OCI-LY7 (cell line): ENCODE measurements around the gene LRRC70. TPM values are rescaled to one million over a fixed set of nuclear protein-coding genes. Genes with fewer than 3 reads are reported as not detected.

Source experiments
- BruUV-seq: library from RNA; stranded (reverse); fragments of 400-500 nt; replicated peaks from 2 replicates; lab custom pipeline; 2021; lab: Mats Ljungman, UMichigan
- CTCF ChIA-PET: fragments of 300-600 bp; sonication (Branson Sonifier 250); formaldehyde crosslinking; loops from one replicate; lab custom pipeline; 2022; ENCODE audit warnings: antibody characterized with exemption; ENCODE audit not compliant: unreplicated experiment; lab: Charles Lee
- POLR2A ChIA-PET: fragments of 300-600 bp; sonication (Branson Sonifier 250); formaldehyde crosslinking; loops from one replicate; lab custom pipeline; 2022; ENCODE audit warnings: antibody characterized with exemption; lab: Charles Lee
- DNase-seq: peaks from one replicate; pipeline ENCODE4 v3.0.0-alpha.2; 2015; ENCODE audit warnings: low spot score
- H2AFZ ChIP-seq: fragments of 200-600 bp; sonication (generic), shearing (Covaris generic); 2 replicates; pipeline ENCODE4 v1.6.1; 2014; ENCODE audit warnings: mild to moderate bottlenecking, antibody characterized with exemption, low read length, moderate library complexity
- H3K27ac ChIP-seq: fragments of 200-600 bp; sonication (generic); 2 replicates; pipeline ENCODE4 v1.5.1; 2014; ENCODE audit warnings: mixed run types, low read depth, mild to moderate bottlenecking, moderate library complexity, low read length, inconsistent platforms; ENCODE audit not compliant: poor library complexity, severe bottlenecking
- H3K36me3 ChIP-seq: fragments of 200-600 bp; sonication (generic); 2 replicates; pipeline ENCODE4 v1.6.1; 2014; ENCODE audit warnings: mild to moderate bottlenecking, antibody characterized with exemption, low read length, moderate library complexity, mixed read lengths; ENCODE audit not compliant: insufficient read depth
- H3K4me1 ChIP-seq: fragments of 200-600 bp; sonication (generic); 2 replicates; pipeline ENCODE4 v1.5.1; 2014; ENCODE audit warnings: mild to moderate bottlenecking, low read length; ENCODE audit not compliant: insufficient read depth, poor library complexity, severe bottlenecking
- H3K4me2 ChIP-seq: fragments of 200-600 bp; sonication (generic); 2 replicates; pipeline ENCODE4 v1.6.1; 2014; ENCODE audit warnings: mild to moderate bottlenecking, low read length
- H3K4me3 ChIP-seq: fragments of 200-600 bp; sonication (generic); 2 replicates; pipeline ENCODE4 v1.5.1; 2014; ENCODE audit warnings: mild to moderate bottlenecking, low read depth, low read length; ENCODE audit not compliant: poor library complexity, severe bottlenecking
- H3K79me2 ChIP-seq: fragments of 200-600 bp; sonication (generic); 2 replicates; pipeline ENCODE4 v1.6.1; 2016; ENCODE audit warnings: low read depth, mild to moderate bottlenecking, low read length, moderate library complexity, mixed read lengths; ENCODE audit not compliant: insufficient read depth
- H3K9me2 ChIP-seq: fragments of 200-600 bp; sonication (generic); 2 replicates; pipeline ENCODE4 v1.6.1; 2016; ENCODE audit warnings: mild to moderate bottlenecking, low read length, mixed read lengths; ENCODE audit not compliant: insufficient read depth
- H3K9me3 ChIP-seq: fragments of 200-600 bp; sonication (generic); 2 replicates; pipeline ENCODE4 v1.6.1; 2014; ENCODE audit warnings: mild to moderate bottlenecking, mixed run types, low read length, mixed read lengths
- H4K20me1 ChIP-seq: fragments of 200-600 bp; sonication (generic); 2 replicates; pipeline ENCODE4 v1.6.1; 2014; ENCODE audit warnings: mild to moderate bottlenecking, antibody characterized with exemption, low read length, moderate library complexity, mixed read lengths; ENCODE audit not compliant: insufficient read depth
- EZH2phosphoT487 ChIP-seq: fragments of 200-600 bp; sonication (generic); IDR thresholded peaks from 2 replicates; pipeline ENCODE4 v1.6.1; 2018; ENCODE audit warnings: low read depth, borderline replicate concordance, mild to moderate bottlenecking, mixed run types, antibody characterized with exemption, low read length, moderate library complexity, mixed read lengths
- intact Hi-C: fragments of 100-400 bp; cut with micrococcal nuclease; formaldehyde crosslinking; loops from one replicate; pipeline ENCODE4 v1.10.0; 2022; ENCODE audit not compliant: unreplicated experiment
- total RNA-seq, 2 experiments: library from RNA; depleted of rRNA in 1 of 2; stranded (reverse); fragments of >200 nt in 1 of 2; shearing (Covaris generic) in 1 of 2; gene quantifications; 2 replicates each; pipeline ENCODE4 v1.2.3, GENCODE V29; 2014 to 2022
- TF ChIP-seq, protein P1 (sequence below): fragments of 200-600 bp; sonication (generic); conservative IDR thresholded peaks from 2 replicates; pipeline ENCODE4 v1.5.1; 2014; ENCODE audit warnings: mild to moderate bottlenecking, antibody characterized with exemption, low read length, moderate library complexity, mixed read lengths

The LRRC70 gene
- total RNA-seq, 2 experiments from 2014 or later, result 1.1 to 1.6 TPM

DNA sequence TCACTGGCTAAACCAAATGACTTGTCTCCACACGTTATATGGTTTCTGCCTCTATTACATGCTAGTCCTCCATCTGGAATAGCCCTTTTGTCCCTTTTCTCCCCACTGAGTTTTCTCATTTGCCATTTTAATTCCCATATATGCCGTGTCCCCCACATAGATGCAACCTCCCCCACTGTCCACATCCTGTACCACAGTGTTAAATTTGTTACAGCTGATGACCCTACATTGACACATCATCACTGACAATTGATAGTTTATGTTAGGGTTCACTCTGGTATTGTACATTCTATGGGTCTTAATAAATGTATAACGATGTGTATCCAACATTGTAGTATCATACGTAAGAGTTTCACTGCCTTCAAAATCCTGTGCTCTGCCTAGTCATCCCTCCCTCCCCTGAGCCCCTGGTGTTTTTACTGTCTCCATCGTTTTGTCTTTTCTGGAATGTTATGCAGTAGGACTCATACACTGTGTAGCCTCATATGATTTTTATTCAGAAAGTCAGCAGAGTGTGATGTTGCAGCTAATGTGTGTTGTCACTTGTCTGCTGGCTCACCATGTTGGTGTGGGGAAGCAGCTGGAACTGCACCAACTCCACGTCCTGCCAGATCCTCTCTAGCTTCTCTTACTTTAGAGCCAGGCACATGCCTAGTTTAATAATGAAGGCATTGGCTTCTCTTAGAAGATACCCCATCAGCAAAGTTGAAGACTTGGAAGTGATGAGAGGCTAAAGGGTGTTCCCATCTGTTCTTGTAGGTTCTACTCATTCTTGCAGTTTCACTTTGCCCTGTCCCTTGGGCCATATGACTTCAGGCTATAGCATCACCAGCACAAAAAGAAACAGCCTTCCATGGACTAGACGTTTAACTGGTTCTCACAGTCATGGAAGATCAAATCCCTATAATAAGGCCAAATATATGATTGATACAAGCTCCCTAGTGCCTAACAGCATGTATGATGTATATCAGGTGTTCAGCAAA lies 30.2 kb downstream of the LRRC70 start:
- TF ChIP-seq, protein P1, sequence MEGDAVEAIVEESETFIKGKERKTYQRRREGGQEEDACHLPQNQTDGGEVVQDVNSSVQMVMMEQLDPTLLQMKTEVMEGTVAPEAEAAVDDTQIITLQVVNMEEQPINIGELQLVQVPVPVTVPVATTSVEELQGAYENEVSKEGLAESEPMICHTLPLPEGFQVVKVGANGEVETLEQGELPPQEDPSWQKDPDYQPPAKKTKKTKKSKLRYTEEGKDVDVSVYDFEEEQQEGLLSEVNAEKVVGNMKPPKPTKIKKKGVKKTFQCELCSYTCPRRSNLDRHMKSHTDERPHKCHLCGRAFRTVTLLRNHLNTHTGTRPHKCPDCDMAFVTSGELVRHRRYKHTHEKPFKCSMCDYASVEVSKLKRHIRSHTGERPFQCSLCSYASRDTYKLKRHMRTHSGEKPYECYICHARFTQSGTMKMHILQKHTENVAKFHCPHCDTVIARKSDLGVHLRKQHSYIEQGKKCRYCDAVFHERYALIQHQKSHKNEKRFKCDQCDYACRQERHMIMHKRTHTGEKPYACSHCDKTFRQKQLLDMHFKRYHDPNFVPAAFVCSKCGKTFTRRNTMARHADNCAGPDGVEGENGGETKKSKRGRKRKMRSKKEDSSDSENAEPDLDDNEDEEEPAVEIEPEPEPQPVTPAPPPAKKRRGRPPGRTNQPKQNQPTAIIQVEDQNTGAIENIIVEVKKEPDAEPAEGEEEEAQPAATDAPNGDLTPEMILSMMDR, result no peak
- no peak for TF ChIP-seq EZH2phosphoT487

DNA sequence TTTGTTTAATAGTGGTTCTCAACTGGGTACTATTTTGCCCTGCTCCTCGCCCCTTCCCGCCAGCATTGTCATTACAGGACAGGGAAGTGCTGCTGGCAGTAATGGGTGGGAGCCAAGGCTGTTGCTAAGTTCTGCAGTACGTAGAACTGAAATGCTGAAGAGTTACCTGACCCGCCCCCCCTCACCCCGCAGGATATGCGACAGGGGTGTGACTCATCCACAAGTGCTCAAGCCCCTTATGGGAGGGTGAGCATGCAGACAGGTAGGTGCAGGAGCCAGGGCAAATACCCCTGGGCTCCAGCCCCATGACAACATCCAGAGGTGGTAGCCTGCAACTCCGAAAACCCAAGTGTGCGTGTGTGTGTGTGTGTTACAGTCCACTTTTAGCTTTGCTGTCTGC lies 35.7 kb downstream of the LRRC70 start:
- POLR2A ChIA-PET, result interaction anchor here (0.5 to 0.6 kb wide), 2 partner anchors 49 to 168 kb away, joined by 3 read pairs; no protein-coding TSS in a partner anchor
- no peaks in the 10 kb centered on the region for H3K4me1 ChIP-seq
- BruUV-seq, result no TSS peak

More for the DNA sequence above, 30.2 kb downstream of the LRRC70 start:
- BruUV-seq, result no TSS peak
- no peaks in the 10 kb centered on the region for H3K79me2 ChIP-seq
- DNase-seq, result no peak
- no peaks in the 10 kb centered on the region for H4K20me1 ChIP-seq
- CTCF ChIA-PET, result no interaction called here
- H3K9me3 ChIP-seq, result no peaks in the 10 kb centered on the region
- peaks cover 36% of the 10 kb centered on the region for H3K36me3 ChIP-seq
- H3K4me2 ChIP-seq, result no peak overlapping the region
- no peak overlapping the region for H3K4me3 ChIP-seq
- POLR2A ChIA-PET, result interaction anchor here (0.9 kb wide), 1 partner anchor 13 kb away, joined by 3 read pairs; no protein-coding TSS in a partner anchor
- intact Hi-C loops, result no loop called here
- H3K4me1 ChIP-seq, result no peaks in the 10 kb centered on the region
- no peak overlapping the region for H2AFZ ChIP-seq
- H3K27ac ChIP-seq, result no peak overlapping the region
- no peaks in the 10 kb centered on the region for H3K9me2 ChIP-seq

More for the DNA sequence above, 35.7 kb downstream of the LRRC70 start:
- H3K79me2 ChIP-seq, result no peaks in the 10 kb centered on the region
- H3K9me3 ChIP-seq, result no peaks in the 10 kb centered on the region
- no peak for DNase-seq
- CTCF ChIA-PET, result no interaction called here
- no peaks in the 10 kb centered on the region for H3K9me2 ChIP-seq
- intact Hi-C loops, result no loop called here
- H3K27ac ChIP-seq, result no peak overlapping the region
- TF ChIP-seq EZH2phosphoT487, result no peak
- TF ChIP-seq, protein P1, result no peak
- H4K20me1 ChIP-seq, result no peaks in the 10 kb centered on the region
- H2AFZ ChIP-seq, result no peak overlapping the region
- H3K4me2 ChIP-seq, result no peak overlapping the region
- peaks cover 36% of the 10 kb centered on the region for H3K36me3 ChIP-seq
- H3K4me3 ChIP-seq, result no peak overlapping the region
